Tibial nerve (tissue), 4 donors: ENCODE measurements around the gene SLC1A3. TPM values are rescaled to one million over a fixed set of nuclear protein-coding genes. Genes with fewer than 3 reads are reported as not detected.

ENCODE experiments used
- DNase-seq, 2 donors: peaks; one replicate each; pipeline ENCODE4 v3.0.0-alpha.2; 2019; ENCODE audit warnings: low spot score in 2 of 2
- H3K27ac ChIP-seq, 4 donors: fragments of 200-600 bp; sonication (generic) in 3 of 4; one replicate each; pipeline ENCODE4 v1.5.1; 2017 to 2019; ENCODE audit warnings: mild to moderate bottlenecking in 1 of 4
- H3K27me3 ChIP-seq, 2 donors: fragments of 200-600 bp; sonication (generic) in 1 of 2; one replicate each; pipeline versions ENCODE4 v1.5.1 to v1.6.0; 2017 to 2019
- H3K36me3 ChIP-seq, 3 donors: fragments of 200-600 bp; sonication (generic); one replicate each; pipeline ENCODE4 v1.5.1; 2018 to 2019
- H3K4me1 ChIP-seq, 4 donors: fragments of 200-600 bp; sonication (generic) in 3 of 4; one replicate each; pipeline ENCODE4 v1.5.1; 2017 to 2019
- H3K4me3 ChIP-seq, 4 donors: fragments of 200-600 bp; sonication (generic) in 3 of 4; one replicate each; pipeline ENCODE4 v1.5.1; 2017 to 2019; ENCODE audit warnings: mild to moderate bottlenecking in 1 of 4, moderate library complexity in 1 of 4
- H3K9me3 ChIP-seq, 4 donors: fragments of 200-600 bp; sonication (generic) in 3 of 4; one replicate each; pipeline ENCODE4 v1.5.1; 2017 to 2019
- CTCF ChIP-seq, 5 experiments: fragments of 200-600 bp in 3 of 5; fragments of 450-650 bp in 2 of 5; sonication (generic) in 3 of 5; IDR thresholded peaks; one replicate each; pipeline ENCODE4 v1.5.1; 2016 to 2019; ENCODE audit warnings: antibody characterized with exemption in 5 of 5, mild to moderate bottlenecking in 3 of 5, moderate library complexity in 2 of 5
- EP300 ChIP-seq, 2 donors: sonication (generic); formaldehyde crosslinking; IDR thresholded peaks; one replicate each; pipeline ENCODE4 v1.6.1; 2017; ENCODE audit warnings: antibody characterized with exemption in 2 of 2, mild to moderate bottlenecking in 1 of 2
- POLR2A ChIP-seq, 2 donors: fragments of 450-650 bp; IDR thresholded peaks; one replicate each; pipeline ENCODE4 v1.6.1; 2017; ENCODE audit warnings: antibody characterized with exemption in 2 of 2, mild to moderate bottlenecking in 2 of 2, moderate library complexity in 2 of 2
- WGBS, 2 donors: methylation state at CpG; one replicate each; pipeline ENCODE4 v1.1.5; 2018; 5-methylcytosine and 5-hydroxymethylcytosine counted together
- total RNA-seq, 4 donors: library from RNA; depleted of rRNA; stranded (reverse); fragments of >200 nt; gene quantifications; one replicate each; pipeline ENCODE4 v1.1.0, GENCODE V29; 2016

Gene SLC1A3
- total RNA-seq, result 100 to 1,000 TPM in 1 of 4 donors, 10 to 100 TPM in 3; 22.0 to 123 (median 75.0) TPM

GRCh38 chr5:36606428-36607113, at the start of gene SLC1A3:
SLC1A3 (plus strand) TSS chr5:36606606; CDS start chr5:36608424, 1,818 bp downstream.
- 0 to 1% methylated on average over 20 of the region's 20 CpGs for WGBS, 2 donors
- no peaks in the 10 kb centered on the region for H3K9me3 ChIP-seq
- H3K27ac ChIP-seq, result peak within 1 kb of the TSS; percentile 3 to 70 (median 39)
- TF ChIP-seq POLR2A (IDR thresholded peaks at IDR 0.05) (peak in 1 of 2 donors; percentile 34), CTCF (IDR thresholded peaks at IDR 0.05) (no peak), EP300 (IDR thresholded peaks at IDR 0.05) (peak; percentile 8 to 78)
- H3K4me1 ChIP-seq, result peaks cover 0 to 12% (median 0%) of the 10 kb centered on the region in 4 donors
- no peaks in the 10 kb centered on the region for H3K27me3 ChIP-seq
- H3K4me3 ChIP-seq, result peak within 1 kb of the TSS; percentile 38 to 61 (median 46)
- no peaks in the 10 kb centered on the region for H3K36me3 ChIP-seq
- peak; percentile 33 to 59 for DNase-seq

GRCh38 chr5:36558641-36559040, 47.8 kb upstream of the SLC1A3 start:
- DNase-seq, result no peak
- no peak for TF ChIP-seq POLR2A (IDR thresholded peaks at IDR 0.05)
- Histone ChIP-seq H3K27ac (no peak overlapping the region), H3K27me3 (no peaks in the 10 kb centered on the region), H3K36me3 (no peaks in the 10 kb centered on the region), H3K4me1 (no peaks in the 10 kb centered on the region), H3K9me3 (peaks cover 0 to 9% (median 0%) of the 10 kb centered on the region in 4 donors), H3K4me3 (no peak overlapping the region)
- 94 to 95% methylated on average over 2 of the region's 2 CpGs for WGBS, 2 donors

GRCh38 chr5:36561601-36562000, 44.8 kb upstream of the SLC1A3 start:
- 63 to 81% methylated on average over 3 of the region's 3 CpGs for WGBS, 2 donors
- Histone ChIP-seq H3K9me3 (peaks cover 0 to 9% (median 0%) of the 10 kb centered on the region in 4 donors), H3K4me1 (no peaks in the 10 kb centered on the region), H3K4me3 (no peak overlapping the region), H3K27me3 (no peaks in the 10 kb centered on the region), H3K27ac (no peak overlapping the region), H3K36me3 (no peaks in the 10 kb centered on the region)
- no peak for DNase-seq
- no peak for TF ChIP-seq CTCF (IDR thresholded peaks at IDR 0.05)
- no peak for TF ChIP-seq POLR2A (IDR thresholded peaks at IDR 0.05)
- no peak for TF ChIP-seq EP300 (IDR thresholded peaks at IDR 0.05)

GRCh38 chr5:36569491-36569890, 36.9 kb upstream of the SLC1A3 start:
- no peaks in the 10 kb centered on the region for H3K9me3 ChIP-seq
- no peak overlapping the region for H3K27ac ChIP-seq
- WGBS, 2 donors, result 66 to 68% methylated on average over 5 of the region's 5 CpGs
- peak in 1 of 2 donors; percentile 40 for DNase-seq
- H3K4me3 ChIP-seq, result no peak overlapping the region
- TF ChIP-seq CTCF (IDR thresholded peaks at IDR 0.05), result no peak
- TF ChIP-seq POLR2A (IDR thresholded peaks at IDR 0.05), result no peak
- no peak for TF ChIP-seq EP300 (IDR thresholded peaks at IDR 0.05)
- no peaks in the 10 kb centered on the region for H3K27me3 ChIP-seq
- H3K36me3 ChIP-seq, result no peaks in the 10 kb centered on the region
- H3K4me1 ChIP-seq, result peaks cover 0 to 13% (median 0%) of the 10 kb centered on the region in 4 donors

- 63 to 69% methylated on average over 6 of the region's 6 CpGs for WGBS, 2 donors
- Histone ChIP-seq H3K27me3 (no peaks in the 10 kb centered on the region), H3K4me1 (peaks cover 0 to 13% (median 0%) of the 10 kb centered on the region in 4 donors), H3K27ac (no peak overlapping the region), H3K36me3 (no peaks in the 10 kb centered on the region), H3K4me3 (no peak overlapping the region), H3K9me3 (no peaks in the 10 kb centered on the region)
- no peak for DNase-seq
- TF ChIP-seq CTCF (IDR thresholded peaks at IDR 0.05) (no peak), POLR2A (IDR thresholded peaks at IDR 0.05) (no peak), EP300 (IDR thresholded peaks at IDR 0.05) (no peak)
Measured at GRCh38 chr5:36570301-36571095, 35.9 kb upstream of the SLC1A3 start.
